Fibroblast of lung (primary cell): ENCODE data around the gene CCDC30.

Source experiments
- CTCF ChIP-seq, 2 donors: IDR thresholded peaks in 1 of 2; conservative IDR thresholded peaks in 1 of 2; 1 replicate in 1 of 2; 2 replicates in 1 of 2; pipeline ENCODE4 v1.5.1; 2011 to 2012; ENCODE audit warnings: low read length in 2 of 2, control low read depth in 1 of 2, inconsistent platforms in 1 of 2, low read depth in 1 of 2, mild to moderate bottlenecking in 1 of 2
- EZH2 ChIP-seq: IDR thresholded peaks from 2 replicates; pipeline ENCODE4 v1.5.1; 2012; ENCODE audit warnings: low read length, control low read depth, mild to moderate bottlenecking; ENCODE audit errors: missing control alignments

DNA sequence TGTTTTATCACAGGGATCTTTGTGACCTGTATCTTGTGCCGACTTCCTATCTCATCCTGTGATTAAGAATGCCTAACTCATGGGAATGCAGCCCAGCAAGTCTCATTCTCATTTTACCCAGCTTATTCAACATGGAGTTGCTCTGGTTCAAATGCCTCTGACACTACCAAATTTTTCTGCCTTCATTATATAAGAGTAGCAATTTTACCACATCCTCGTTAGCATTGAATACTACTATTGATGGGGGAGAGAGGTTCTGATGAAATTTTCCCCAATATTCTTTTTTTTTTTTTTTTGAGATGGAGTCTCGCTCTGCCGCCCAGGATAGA is 150.7 kb downstream of the CCDC30 start:
- TF ChIP-seq EZH2 = no peak
- no peak for TF ChIP-seq CTCF (conservative IDR thresholded peaks at IDR 0.05 in 1 of 2, IDR thresholded peaks at IDR 0.05 in 1 of 2; ENCODE audit: low read depth in 1 of 2, low read length in 2 of 2)
